Measurements from ENCODE around the gene CHIC2.
A peak's percentile ranks its signal among the peaks of the same experiment; 100 is the strongest.

The CHIC2 gene

GRCh38 chr4:54103190-54103574 is 38.8 kb upstream of the CHIC2 start:
- in situ Hi-C loops (cut with HindIII; ENCODE audit: low sequenced_read_pairs): no loop called here
- DNase-seq (ENCODE audit: low read depth): no peak
- H3K4me3 ChIP-seq (ENCODE audit: low read depth, low read length): no peak overlapping the region
- TF ChIP-seq, protein P1, sequence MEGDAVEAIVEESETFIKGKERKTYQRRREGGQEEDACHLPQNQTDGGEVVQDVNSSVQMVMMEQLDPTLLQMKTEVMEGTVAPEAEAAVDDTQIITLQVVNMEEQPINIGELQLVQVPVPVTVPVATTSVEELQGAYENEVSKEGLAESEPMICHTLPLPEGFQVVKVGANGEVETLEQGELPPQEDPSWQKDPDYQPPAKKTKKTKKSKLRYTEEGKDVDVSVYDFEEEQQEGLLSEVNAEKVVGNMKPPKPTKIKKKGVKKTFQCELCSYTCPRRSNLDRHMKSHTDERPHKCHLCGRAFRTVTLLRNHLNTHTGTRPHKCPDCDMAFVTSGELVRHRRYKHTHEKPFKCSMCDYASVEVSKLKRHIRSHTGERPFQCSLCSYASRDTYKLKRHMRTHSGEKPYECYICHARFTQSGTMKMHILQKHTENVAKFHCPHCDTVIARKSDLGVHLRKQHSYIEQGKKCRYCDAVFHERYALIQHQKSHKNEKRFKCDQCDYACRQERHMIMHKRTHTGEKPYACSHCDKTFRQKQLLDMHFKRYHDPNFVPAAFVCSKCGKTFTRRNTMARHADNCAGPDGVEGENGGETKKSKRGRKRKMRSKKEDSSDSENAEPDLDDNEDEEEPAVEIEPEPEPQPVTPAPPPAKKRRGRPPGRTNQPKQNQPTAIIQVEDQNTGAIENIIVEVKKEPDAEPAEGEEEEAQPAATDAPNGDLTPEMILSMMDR (IDR thresholded peaks at IDR 0.05; ENCODE audit: low read depth, low read length, missing control alignments): no peak

- TF ChIP-seq, protein P1 (IDR thresholded peaks at IDR 0.05; ENCODE audit: low read depth, low read length, missing control alignments): no peak
- in situ Hi-C loops (cut with HindIII; ENCODE audit: low sequenced_read_pairs): no loop called here
- DNase-seq (ENCODE audit: low read depth): no peak
- no peak overlapping the region for H3K4me3 ChIP-seq (ENCODE audit: low read depth, low read length)
These were observed 38.2 kb upstream of the CHIC2 start for GRCh38 chr4:54102531-54103106.

DNA sequence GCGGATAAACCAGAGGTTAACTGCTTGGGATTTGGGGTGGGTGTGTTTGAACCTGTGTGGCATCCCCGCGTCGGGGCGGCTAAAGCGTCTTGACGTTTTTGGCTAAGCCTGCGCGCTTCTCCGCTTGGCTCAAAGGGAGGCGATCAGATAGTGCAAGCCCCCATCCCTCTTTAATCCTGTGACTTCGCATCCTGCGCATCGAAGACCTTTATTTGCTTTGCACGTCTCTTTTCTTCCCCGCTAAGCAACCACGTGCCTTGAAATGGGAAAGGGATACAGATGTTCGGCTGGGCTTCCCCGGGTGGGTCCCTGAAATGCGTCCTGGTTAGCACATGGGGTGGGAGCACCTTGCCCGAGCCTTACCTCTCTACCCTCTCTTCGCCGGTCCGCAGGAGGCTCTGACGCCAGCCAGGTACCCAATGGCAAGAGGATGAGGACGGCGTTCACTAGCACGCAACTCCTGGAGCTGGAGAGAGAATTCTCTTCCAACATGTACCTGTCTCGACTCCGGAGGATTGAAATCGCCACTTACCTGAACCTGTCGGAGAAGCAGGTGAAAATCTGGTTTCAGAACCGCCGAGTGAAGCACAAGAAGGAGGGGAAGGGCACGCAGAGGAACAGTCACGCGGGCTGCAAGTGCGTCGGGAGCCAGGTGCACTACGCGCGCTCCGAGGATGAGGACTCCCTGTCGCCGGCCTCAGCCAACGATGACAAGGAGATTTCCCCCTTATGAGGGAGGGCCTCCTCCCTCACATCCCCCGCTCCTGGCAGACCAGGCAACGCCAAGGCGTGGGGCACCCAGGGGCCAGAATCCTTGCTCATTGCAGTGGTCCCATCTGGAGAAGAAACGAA is 37.0 kb upstream of the CHIC2 start:
- no peak for DNase-seq (ENCODE audit: low read depth)
- in situ Hi-C loops (cut with HindIII; ENCODE audit: low sequenced_read_pairs): no loop called here
- peak overlapping the region; percentile 21 for H3K4me3 ChIP-seq (ENCODE audit: low read depth, low read length)
- TF ChIP-seq, protein P1 (IDR thresholded peaks at IDR 0.05; ENCODE audit: low read depth, low read length, missing control alignments): no peak

- no peak for DNase-seq (ENCODE audit: low read depth)
- peak overlapping the region; percentile 36 for H3K4me3 ChIP-seq (ENCODE audit: low read depth, low read length)
- TF ChIP-seq, protein P1 (IDR thresholded peaks at IDR 0.05; ENCODE audit: low read depth, low read length, missing control alignments): no peak
- in situ Hi-C loops (cut with HindIII; ENCODE audit: low sequenced_read_pairs): no loop called here
These were observed 36.3 kb upstream of the CHIC2 start for GRCh38 chr4:54100595-54101189.

GRCh38 chr4:54099748-54100574 is 35.6 kb upstream of the CHIC2 start, which contains the start of gene GSX2:
GSX2 (plus strand) TSS chr4:54100163; CDS start chr4:54100345, 182 bp downstream.
- TF ChIP-seq, protein P1 (IDR thresholded peaks at IDR 0.05; ENCODE audit: low read depth, low read length, missing control alignments): no peak
- H3K4me3 ChIP-seq (ENCODE audit: low read depth, low read length): peak within 1 kb of the TSS; percentile 36
- in situ Hi-C loops (cut with HindIII; ENCODE audit: low sequenced_read_pairs): no loop called here
- peak; percentile 28 for DNase-seq (ENCODE audit: low read depth)

GRCh38 chr4:54099287-54099747 is 34.9 kb upstream of the CHIC2 start:
- DNase-seq (ENCODE audit: low read depth): no peak
- TF ChIP-seq, protein P1 (IDR thresholded peaks at IDR 0.05; ENCODE audit: low read depth, low read length, missing control alignments): no peak
- H3K4me3 ChIP-seq (ENCODE audit: low read depth, low read length): peak overlapping the region; percentile 36
- in situ Hi-C loops (cut with HindIII; ENCODE audit: low sequenced_read_pairs): no loop called here

All from astrocyte of the cerebellum (primary cell).